K562 (cell line): ENCODE results near the gene FBN1.

Experiments used
- NUFIP1 ChIP-seq: fragments of 450-650 bp; IDR thresholded peaks from 2 replicates; pipeline ENCODE4 v1.6.1; 2018; ENCODE audit not compliant: partially characterized antibody
- POLR2A ChIP-seq: fragments of 450-650 bp; conservative IDR thresholded peaks from 2 replicates; pipeline ENCODE4 v1.6.1; 2016
- XRCC3 ChIP-seq: fragments of 450-650 bp; IDR thresholded peaks from 2 replicates; pipeline ENCODE4 v1.6.1; 2017; ENCODE audit warnings: mild to moderate bottlenecking, moderate library complexity
- ZNF282 ChIP-seq: sonication (generic); formaldehyde crosslinking; IDR thresholded peaks from 2 replicates; pipeline ENCODE4 v1.8.1; 2023; ENCODE audit warnings: missing genetic modification reagents
- TF ChIP-seq, protein P1 (sequence below), 3 experiments: IDR thresholded peaks in 2 of 3; conservative IDR thresholded peaks in 1 of 3; 2 replicates each; pipeline ENCODE4 v1.5.1; 2011 to 2012; ENCODE audit warnings: low read length in 3 of 3, mild to moderate bottlenecking in 3 of 3, control low read depth in 2 of 3, improper control_type of control experiment in 1 of 3, inconsistent platforms in 1 of 3, low read depth in 1 of 3, mixed read lengths in 1 of 3, moderate library complexity in 1 of 3; ENCODE audit not compliant: insufficient read depth in 2 of 3
- TF ChIP-seq, protein P2 (sequence below): sonication (generic); formaldehyde crosslinking; IDR thresholded peaks from 2 replicates; pipeline ENCODE4 v1.9.0; 2022; ENCODE audit warnings: mild to moderate bottlenecking, missing genetic modification reagents
- TF ChIP-seq, protein P3 (sequence below): fragments of 250-450 bp; sonication (Bioruptor Pico); IDR thresholded peaks from 2 replicates; pipeline ENCODE4 v1.8.0; 2021; ENCODE audit warnings: moderate library complexity, mild to moderate bottlenecking, inconsistent platforms

DNA sequence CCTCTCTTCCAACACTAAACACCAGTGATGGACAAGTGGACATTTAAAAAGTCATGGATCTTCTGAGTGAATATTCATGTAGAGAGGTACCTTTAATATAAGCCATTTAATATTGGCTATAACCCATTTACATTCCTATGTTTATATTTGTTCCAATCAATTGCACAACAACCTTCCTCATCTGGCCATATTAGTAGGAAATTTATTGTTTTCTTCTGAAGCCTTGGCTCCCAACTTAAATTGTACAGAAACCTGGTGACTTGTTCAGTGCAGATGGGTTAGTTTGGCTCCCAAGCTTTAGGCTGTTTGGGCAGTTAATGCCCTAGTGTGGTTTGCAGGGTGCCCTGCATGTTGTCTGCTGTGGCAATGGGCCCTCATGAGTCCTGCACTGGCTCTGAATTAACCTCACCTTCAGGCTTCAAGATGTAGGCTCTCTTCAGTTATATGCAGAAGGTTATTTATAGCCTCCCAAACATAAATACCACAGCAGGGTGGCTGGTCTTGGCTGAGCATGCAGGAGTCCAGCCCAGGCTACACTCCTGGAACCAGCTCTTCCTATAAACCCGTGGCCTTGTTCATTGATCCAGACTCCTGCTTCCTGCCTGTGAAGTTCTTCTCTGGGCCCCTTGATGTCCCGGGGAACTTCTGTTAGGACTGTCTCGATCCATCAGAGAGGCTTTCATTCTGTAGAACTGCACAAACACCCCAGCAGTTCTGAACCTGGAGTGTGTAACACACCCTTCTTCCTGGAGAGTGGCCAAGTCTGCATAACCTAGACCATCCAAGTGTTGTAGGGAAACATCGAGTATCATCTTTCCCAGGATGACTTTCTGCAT lies 257.3 kb downstream of the FBN1 start:
- TF ChIP-seq POLR2A (no peak), NUFIP1 (no peak), ZNF282 (CRISPR knock-in tag) (no peak), XRCC3 (no peak)
- TF ChIP-seq, protein P1, sequence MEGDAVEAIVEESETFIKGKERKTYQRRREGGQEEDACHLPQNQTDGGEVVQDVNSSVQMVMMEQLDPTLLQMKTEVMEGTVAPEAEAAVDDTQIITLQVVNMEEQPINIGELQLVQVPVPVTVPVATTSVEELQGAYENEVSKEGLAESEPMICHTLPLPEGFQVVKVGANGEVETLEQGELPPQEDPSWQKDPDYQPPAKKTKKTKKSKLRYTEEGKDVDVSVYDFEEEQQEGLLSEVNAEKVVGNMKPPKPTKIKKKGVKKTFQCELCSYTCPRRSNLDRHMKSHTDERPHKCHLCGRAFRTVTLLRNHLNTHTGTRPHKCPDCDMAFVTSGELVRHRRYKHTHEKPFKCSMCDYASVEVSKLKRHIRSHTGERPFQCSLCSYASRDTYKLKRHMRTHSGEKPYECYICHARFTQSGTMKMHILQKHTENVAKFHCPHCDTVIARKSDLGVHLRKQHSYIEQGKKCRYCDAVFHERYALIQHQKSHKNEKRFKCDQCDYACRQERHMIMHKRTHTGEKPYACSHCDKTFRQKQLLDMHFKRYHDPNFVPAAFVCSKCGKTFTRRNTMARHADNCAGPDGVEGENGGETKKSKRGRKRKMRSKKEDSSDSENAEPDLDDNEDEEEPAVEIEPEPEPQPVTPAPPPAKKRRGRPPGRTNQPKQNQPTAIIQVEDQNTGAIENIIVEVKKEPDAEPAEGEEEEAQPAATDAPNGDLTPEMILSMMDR (IDR thresholded peaks at IDR 0.05 in 2 of 3, conservative IDR thresholded peaks at IDR 0.05 in 1 of 3; ENCODE audit: insufficient read depth in 2 of 3, low read depth in 1 of 3, low read length in 3 of 3): no peak
- TF ChIP-seq, protein P2, sequence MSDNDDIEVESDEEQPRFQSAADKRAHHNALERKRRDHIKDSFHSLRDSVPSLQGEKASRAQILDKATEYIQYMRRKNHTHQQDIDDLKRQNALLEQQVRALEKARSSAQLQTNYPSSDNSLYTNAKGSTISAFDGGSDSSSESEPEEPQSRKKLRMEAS (CRISPR knock-in tag): no peak
- TF ChIP-seq, protein P3, sequence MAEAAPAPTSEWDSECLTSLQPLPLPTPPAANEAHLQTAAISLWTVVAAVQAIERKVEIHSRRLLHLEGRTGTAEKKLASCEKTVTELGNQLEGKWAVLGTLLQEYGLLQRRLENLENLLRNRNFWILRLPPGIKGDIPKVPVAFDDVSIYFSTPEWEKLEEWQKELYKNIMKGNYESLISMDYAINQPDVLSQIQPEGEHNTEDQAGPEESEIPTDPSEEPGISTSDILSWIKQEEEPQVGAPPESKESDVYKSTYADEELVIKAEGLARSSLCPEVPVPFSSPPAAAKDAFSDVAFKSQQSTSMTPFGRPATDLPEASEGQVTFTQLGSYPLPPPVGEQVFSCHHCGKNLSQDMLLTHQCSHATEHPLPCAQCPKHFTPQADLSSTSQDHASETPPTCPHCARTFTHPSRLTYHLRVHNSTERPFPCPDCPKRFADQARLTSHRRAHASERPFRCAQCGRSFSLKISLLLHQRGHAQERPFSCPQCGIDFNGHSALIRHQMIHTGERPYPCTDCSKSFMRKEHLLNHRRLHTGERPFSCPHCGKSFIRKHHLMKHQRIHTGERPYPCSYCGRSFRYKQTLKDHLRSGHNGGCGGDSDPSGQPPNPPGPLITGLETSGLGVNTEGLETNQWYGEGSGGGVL: no peak
